SU-DHL-6 (cell line): ENCODE results near the gene RPL12.

Experiments
- H2AFZ ChIP-seq: fragments of 200-600 bp; sonication (generic); 2 replicates; pipeline ENCODE4 v1.6.1; 2014; ENCODE audit warnings: low read depth, mild to moderate bottlenecking, moderate library complexity, mixed read lengths, antibody characterized with exemption, low read length; ENCODE audit not compliant: severe bottlenecking
- H3F3A ChIP-seq: fragments of 200-600 bp; shearing (Covaris generic); 2 replicates; pipeline ENCODE4 v1.6.0; 2016; ENCODE audit warnings: antibody characterized with exemption, mild to moderate bottlenecking; ENCODE audit not compliant: insufficient read depth
- H3K27ac ChIP-seq: fragments of 200-600 bp; sonication (generic); 2 replicates; pipeline ENCODE4 v1.5.1; 2016; ENCODE audit warnings: low read depth, mild to moderate bottlenecking, low read length, moderate library complexity, mixed read lengths
- H3K27me3 ChIP-seq: fragments of 200-600 bp; sonication (generic), shearing (Covaris generic); 2 replicates; pipeline ENCODE4 v1.6.0; 2014; ENCODE audit warnings: mild to moderate bottlenecking, low read length
- H3K36me3 ChIP-seq: fragments of 200-600 bp; sonication (generic); 2 replicates; pipeline ENCODE4 v1.6.1; 2014; ENCODE audit warnings: mild to moderate bottlenecking, low read length, mixed read lengths
- H3K4me2 ChIP-seq: fragments of 300-600, 200-600 bp; shearing (Covaris generic), sonication (generic); 2 replicates; pipeline ENCODE4 v1.6.0; 2014; ENCODE audit warnings: low read length, low read depth, mild to moderate bottlenecking; ENCODE audit not compliant: poor library complexity, severe bottlenecking
- H3K4me3 ChIP-seq: fragments of 200-600 bp; sonication (generic); 2 replicates; pipeline ENCODE4 v1.5.1; 2014; ENCODE audit warnings: antibody characterized with exemption, low read length, mild to moderate bottlenecking, mixed read lengths; ENCODE audit not compliant: insufficient read depth, poor library complexity, severe bottlenecking
- H3K79me2 ChIP-seq: fragments of 200-600 bp; sonication (generic); 2 replicates; pipeline ENCODE4 v1.6.1; 2014; ENCODE audit warnings: mild to moderate bottlenecking, low read length, moderate library complexity; ENCODE audit not compliant: insufficient read depth
- H3K9ac ChIP-seq: fragments of 200-600 bp; sonication (generic); 2 replicates; pipeline ENCODE4 v1.7.0; 2014; ENCODE audit warnings: mild to moderate bottlenecking, low read length
- H3K9me2 ChIP-seq: fragments of 200-600 bp; sonication (generic); replicated peaks from 2 replicates; pipeline ENCODE4 v1.6.1; 2014; ENCODE audit warnings: low read length; ENCODE audit not compliant: insufficient read depth
- H3K9me3 ChIP-seq: fragments of 200-600 bp; sonication (generic); 2 replicates; pipeline ENCODE4 v1.6.1; 2014; ENCODE audit warnings: low read length, mixed read lengths; ENCODE audit not compliant: insufficient read depth
- H4K20me1 ChIP-seq: fragments of 200-600 bp; sonication (generic); 2 replicates; pipeline ENCODE4 v1.6.1; 2014; ENCODE audit warnings: low read depth, mild to moderate bottlenecking, antibody characterized with exemption, low read length, moderate library complexity, mixed read lengths
- CTCF ChIP-seq: fragments of 200-600 bp; sonication (generic); IDR thresholded peaks from one replicate; pipeline ENCODE4 v1.5.1; 2017; ENCODE audit warnings: antibody characterized with exemption, mild to moderate bottlenecking, low read length, moderate library complexity; ENCODE audit not compliant: insufficient read depth, poor library complexity, severe bottlenecking
- EZH2phosphoT487 ChIP-seq: fragments of 200-600 bp; sonication (generic), shearing (Covaris generic); conservative IDR thresholded peaks from 2 replicates; pipeline ENCODE4 v1.6.1; 2018; ENCODE audit warnings: mild to moderate bottlenecking, antibody characterized with exemption, low read length, moderate library complexity, mixed read lengths

RPL12 gene

GRCh38 chr9:127403507-127404192 is 47.6 kb downstream of the RPL12 start:
- no peaks in the 10 kb centered on the region for H3K36me3 ChIP-seq
- H3K4me3 ChIP-seq, result no peak overlapping the region
- no peaks in the 10 kb centered on the region for H3K9me2 ChIP-seq
- no peak overlapping the region for H2AFZ ChIP-seq
- H3K27me3 ChIP-seq, result no peaks in the 10 kb centered on the region
- H3K9ac ChIP-seq, result no peak overlapping the region
- no peaks in the 10 kb centered on the region for H3F3A ChIP-seq
- TF ChIP-seq CTCF (no peak), EZH2phosphoT487 (no peak)
- no peaks in the 10 kb centered on the region for H3K9me3 ChIP-seq
- H3K79me2 ChIP-seq, result 0 out of 2 replicates have a peak, but pooled peaks cover 1% of the 10 kb centered on the region
- H3K27ac ChIP-seq, result no peak overlapping the region
- no peak overlapping the region for H3K4me2 ChIP-seq
- H4K20me1 ChIP-seq, result no peaks in the 10 kb centered on the region

DNA sequence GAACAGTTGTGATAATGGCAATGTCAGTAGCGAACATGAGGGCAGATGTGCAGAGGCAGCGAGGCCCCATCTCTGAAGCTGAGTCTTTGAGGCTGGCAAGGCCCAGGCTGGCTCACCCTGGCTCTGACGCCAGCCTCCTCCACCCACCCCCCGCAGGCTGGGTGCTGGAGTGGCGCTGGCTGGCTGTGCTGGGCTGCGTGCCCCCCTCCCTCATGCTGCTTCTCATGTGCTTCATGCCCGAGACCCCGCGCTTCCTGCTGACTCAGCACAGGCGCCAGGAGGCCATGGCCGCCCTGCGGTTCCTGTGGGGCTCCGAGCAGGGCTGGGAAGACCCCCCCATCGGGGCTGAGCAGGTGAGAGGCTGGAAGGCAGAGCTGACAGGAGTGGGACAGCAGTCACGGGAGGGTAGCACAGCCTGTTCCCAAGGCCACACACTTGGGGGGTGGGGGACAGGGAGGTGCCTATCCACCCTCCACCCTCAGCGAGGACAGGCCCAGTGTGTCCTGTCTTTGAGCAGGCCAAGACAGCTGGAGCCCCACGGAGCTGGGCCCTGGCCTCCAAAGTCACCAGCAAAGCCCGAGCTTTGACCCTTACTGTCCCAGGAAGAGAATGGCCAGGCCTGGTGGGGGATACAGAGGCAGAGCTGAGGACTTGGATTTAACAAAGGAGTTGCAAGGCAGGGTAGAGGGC is 48.7 kb downstream of the RPL12 start:
- Histone ChIP-seq H2AFZ (no peak overlapping the region), H3F3A (no peaks in the 10 kb centered on the region), H3K79me2 (0 out of 2 replicates have a peak, but pooled peaks cover 3% of the 10 kb centered on the region), H3K4me3 (no peak overlapping the region), H3K27ac (no peak overlapping the region), H3K9me3 (no peaks in the 10 kb centered on the region), H3K9me2 (no peaks in the 10 kb centered on the region), H3K9ac (no peak overlapping the region), H4K20me1 (no peaks in the 10 kb centered on the region), H3K36me3 (no peaks in the 10 kb centered on the region), H3K4me2 (no peak overlapping the region), H3K27me3 (no peaks in the 10 kb centered on the region)
- TF ChIP-seq EZH2phosphoT487, result no peak
- no peak for TF ChIP-seq CTCF

DNA sequence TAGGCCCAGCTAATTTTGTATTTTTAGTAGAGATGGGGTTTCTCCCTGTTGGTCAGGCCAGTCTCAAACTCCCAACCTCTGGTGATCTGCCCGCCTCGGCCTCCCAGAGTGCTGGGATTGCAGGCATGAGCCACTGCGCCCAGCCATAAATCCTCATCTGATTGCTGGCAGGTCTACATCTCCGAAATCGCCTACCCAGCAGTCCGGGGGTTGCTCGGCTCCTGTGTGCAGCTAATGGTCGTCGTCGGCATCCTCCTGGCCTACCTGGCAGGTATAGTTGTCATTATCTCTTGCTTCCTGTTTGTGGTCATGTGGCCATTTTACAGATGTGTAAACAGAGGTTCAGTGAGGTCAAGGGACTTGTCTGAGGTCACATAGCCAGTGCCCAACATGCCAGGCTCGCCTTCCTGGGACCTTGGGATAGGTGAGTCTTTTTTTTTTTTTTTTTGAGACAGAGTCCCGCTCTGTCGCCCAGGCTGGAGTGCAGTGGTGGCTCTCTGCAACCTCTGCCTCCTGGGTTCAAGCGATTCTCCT is 51.4 kb downstream of the RPL12 start:
- Histone ChIP-seq H4K20me1 (no peaks in the 10 kb centered on the region), H3K79me2 (0 out of 2 replicates have a peak, but pooled peaks cover 3% of the 10 kb centered on the region), H3K4me3 (no peak overlapping the region), H3K9ac (no peak overlapping the region), H3K9me3 (no peaks in the 10 kb centered on the region), H3K36me3 (no peaks in the 10 kb centered on the region), H3K4me2 (no peak overlapping the region), H3F3A (no peaks in the 10 kb centered on the region), H2AFZ (no peak overlapping the region), H3K9me2 (no peaks in the 10 kb centered on the region), H3K27ac (no peak overlapping the region), H3K27me3 (no peaks in the 10 kb centered on the region)
- TF ChIP-seq CTCF, result no peak
- TF ChIP-seq EZH2phosphoT487, result no peak
